Measurements from ENCODE around the gene SH3D21. TPM values are rescaled to one million over a fixed set of nuclear protein-coding genes. Genes with fewer than 3 reads are reported as not detected.

The SH3D21 gene
- total and polyA plus RNA-seq, 8 donors: 0.41 to 2.6 (median 0.85) TPM

DNA sequence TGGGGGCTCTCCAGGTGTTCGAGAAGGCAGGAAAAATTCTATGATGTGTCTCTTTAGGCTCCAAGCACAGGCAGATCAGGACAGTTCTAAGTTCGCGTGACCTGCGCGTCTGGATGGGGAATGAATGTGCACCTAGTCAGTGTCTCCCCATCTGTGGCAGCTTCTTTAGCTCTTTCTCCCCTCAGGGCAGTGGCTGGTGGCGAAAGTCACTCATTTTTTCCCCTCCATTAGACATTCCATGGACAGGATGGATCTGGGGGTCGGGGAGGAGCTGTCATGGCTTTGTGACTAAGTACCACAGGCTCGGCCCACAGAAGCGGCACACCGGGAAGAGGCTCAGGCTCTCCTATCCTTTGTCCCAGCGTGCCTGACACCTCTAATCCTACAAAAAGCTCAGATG, 48.3 kb downstream of the SH3D21 start:
- no peak for FAIRE-seq

DNA sequence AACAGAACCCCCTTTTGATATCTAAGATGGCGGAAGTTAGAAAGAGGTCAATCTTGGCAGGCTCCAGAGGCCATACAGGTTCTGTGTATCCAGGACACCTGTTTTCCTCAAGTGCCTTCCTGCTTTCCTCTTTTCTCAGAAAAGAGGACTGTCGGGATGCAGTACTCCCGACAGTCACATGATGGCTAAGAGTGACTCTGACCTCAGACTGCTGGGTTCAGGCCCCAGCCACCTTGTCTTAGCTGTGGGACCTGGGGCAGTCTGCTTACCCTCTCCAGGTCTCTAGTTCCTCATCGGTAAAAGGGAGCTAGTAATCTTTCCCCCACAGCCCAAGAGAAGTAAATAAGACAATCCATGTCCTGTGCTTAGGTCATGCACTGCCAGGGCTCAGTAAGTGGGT, 49.6 kb downstream of the SH3D21 start:
- no peak overlapping the region for H3K27ac ChIP-seq
- H3K36me3 ChIP-seq: peaks cover 7 to 38% (median 11%) of the 10 kb centered on the region in 3 donors
- FAIRE-seq (no peak), DNase-seq (no peak), ATAC-seq (peak in 1 of 4 donors; percentile 6)
- no peaks in the 10 kb centered on the region for H3K9me3 ChIP-seq
- TF ChIP-seq CTCF (IDR thresholded peaks at IDR 0.05): no peak
- intact Hi-C loops (cut with DNase I): no loop called here
- WGBS, 2 donors: 74 to 78% methylated on average over 4 of the region's 4 CpGs
- H3K27me3 ChIP-seq: no peaks in the 10 kb centered on the region
- H3K4me3 ChIP-seq: no peak overlapping the region
- H3K4me1 ChIP-seq: no peaks in the 10 kb centered on the region

More for the DNA sequence above, 48.3 kb downstream of the SH3D21 start:
- no peak for ATAC-seq
- 92 to 96% methylated on average over 11 of the region's 11 CpGs for WGBS, 2 donors
- Histone ChIP-seq H3K36me3 (peaks cover 7 to 45% (median 11%) of the 10 kb centered on the region in 3 donors), H3K9me3 (no peaks in the 10 kb centered on the region), H3K27me3 (no peaks in the 10 kb centered on the region), H3K4me3 (no peak overlapping the region), H3K4me1 (no peaks in the 10 kb centered on the region), H3K27ac (no peak overlapping the region)
- no peak for TF ChIP-seq CTCF (IDR thresholded peaks at IDR 0.05)
- no peak for DNase-seq
- intact Hi-C loops (cut with DNase I): no loop called here

GRCh38 chr1:36358514-36359084, 52.4 kb downstream of the SH3D21 start:
- DNase-seq (no peak), ATAC-seq (no peak), FAIRE-seq (no peak)
- no peaks in the 10 kb centered on the region for H3K27me3 ChIP-seq
- no peaks in the 10 kb centered on the region for H3K4me1 ChIP-seq
- H3K27ac ChIP-seq: no peak overlapping the region
- peaks cover 7 to 44% (median 20%) of the 10 kb centered on the region in 3 donors for H3K36me3 ChIP-seq
- WGBS, 2 donors: 73 to 78% methylated on average over 13 of the region's 13 CpGs
- no peaks in the 10 kb centered on the region for H3K9me3 ChIP-seq
- no peak overlapping the region for H3K4me3 ChIP-seq
- intact Hi-C loops (cut with DNase I): no loop called here
- no peak for TF ChIP-seq CTCF (IDR thresholded peaks at IDR 0.05)

DNA sequence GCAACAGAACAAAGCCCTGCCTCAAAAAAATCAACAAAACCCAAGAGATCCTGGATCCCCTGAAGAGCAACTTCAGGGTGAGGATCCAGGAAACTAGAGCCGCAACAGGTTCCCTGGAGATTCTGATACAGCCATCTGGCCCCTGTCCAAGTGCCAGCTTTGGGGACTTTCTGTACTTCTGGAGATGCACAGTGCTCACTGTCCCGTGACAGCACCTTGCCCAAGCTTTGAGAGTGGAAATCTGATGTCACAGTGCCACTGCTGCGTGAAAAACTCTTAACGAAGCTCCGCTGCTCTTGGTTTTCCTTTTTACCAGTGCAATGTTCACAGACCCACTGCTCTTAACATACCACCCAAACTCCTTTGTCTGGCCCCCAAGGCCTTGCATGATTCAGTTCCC, 53.2 kb downstream of the SH3D21 start:
- peaks cover 2 to 40% (median 15%) of the 10 kb centered on the region in 3 donors for H3K36me3 ChIP-seq
- intact Hi-C loops (cut with DNase I): no loop called here
- no peaks in the 10 kb centered on the region for H3K27me3 ChIP-seq
- no peaks in the 10 kb centered on the region for H3K4me1 ChIP-seq
- DNase-seq (no peak), ATAC-seq (no peak), FAIRE-seq (no peak)
- no peak overlapping the region for H3K4me3 ChIP-seq
- 91 to 96% methylated on average over 5 of the region's 5 CpGs for WGBS, 2 donors
- no peak overlapping the region for H3K27ac ChIP-seq
- TF ChIP-seq CTCF (IDR thresholded peaks at IDR 0.05): no peak
- H3K9me3 ChIP-seq: no peaks in the 10 kb centered on the region

DNA sequence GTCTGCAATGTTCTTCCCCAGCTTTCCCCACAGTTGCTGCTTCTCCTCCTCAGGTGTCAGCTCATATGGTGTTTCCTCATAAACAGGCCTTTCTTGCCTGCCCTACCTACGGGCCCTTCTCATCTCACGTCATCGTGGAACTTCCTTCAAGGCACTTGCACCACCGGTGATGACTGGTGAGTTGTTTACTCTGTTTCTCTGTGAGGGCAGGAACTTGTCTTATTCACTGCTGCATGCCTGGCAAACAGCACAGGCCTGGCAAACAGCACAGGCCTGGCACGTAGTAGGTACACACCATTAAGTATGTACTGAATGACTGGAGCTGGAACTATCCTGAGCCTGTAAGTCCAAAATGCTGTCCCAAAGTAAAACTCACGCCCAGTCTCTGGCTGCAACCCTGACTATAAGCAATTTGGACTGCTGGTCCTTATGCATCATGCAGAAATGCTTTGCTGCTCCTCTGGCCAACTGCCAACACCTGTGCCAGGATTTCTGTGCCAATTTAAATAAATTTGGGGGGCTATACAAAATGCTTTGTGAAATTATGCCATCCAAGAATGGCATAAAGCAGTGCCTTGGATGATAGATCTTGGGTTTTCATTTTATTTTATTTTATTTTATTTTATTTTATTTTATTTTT, 53.9 kb downstream of the SH3D21 start:
- FAIRE-seq: no peak
- peaks cover 0 to 33% (median 10%) of the 10 kb centered on the region in 3 donors for H3K36me3 ChIP-seq
- H3K4me1 ChIP-seq: no peaks in the 10 kb centered on the region
- H3K9me3 ChIP-seq: no peaks in the 10 kb centered on the region
- intact Hi-C loops (cut with DNase I): no loop called here
- H3K27ac ChIP-seq: no peak overlapping the region
- H3K4me3 ChIP-seq: no peak overlapping the region
- no peak for ATAC-seq
- no peak for DNase-seq
- 73 to 79% methylated on average over 6 of the region's 6 CpGs for WGBS, 2 donors
- H3K27me3 ChIP-seq: no peaks in the 10 kb centered on the region
- no peak for TF ChIP-seq CTCF (IDR thresholded peaks at IDR 0.05)
